Ishikawa (cell line): ENCODE results near the gene ACAA2.

Experiments used
- CEBPB ChIP-seq: IDR thresholded peaks from 2 replicates; pipeline ENCODE4 v1.6.1; 2012
- CREB1 ChIP-seq: IDR thresholded peaks from 2 replicates; pipeline ENCODE4 v1.6.1; 2012; ENCODE audit warnings: low read depth
- EP300 ChIP-seq: IDR thresholded peaks from 2 replicates; pipeline ENCODE4 v1.6.1; 2012; ENCODE audit warnings: borderline replicate concordance
- FOXM1 ChIP-seq: IDR thresholded peaks from 2 replicates; pipeline ENCODE4 v1.6.1; 2012; ENCODE audit warnings: low read depth, borderline replicate concordance
- NFIC ChIP-seq: IDR thresholded peaks from 2 replicates; pipeline ENCODE4 v1.6.1; 2012
- RAD21 ChIP-seq: IDR thresholded peaks from 2 replicates; pipeline ENCODE4 v1.6.1; 2012; ENCODE audit warnings: low read depth
- TAF1 ChIP-seq: IDR thresholded peaks from 2 replicates; pipeline ENCODE4 v1.6.1; 2012; ENCODE audit warnings: low read depth, mild to moderate bottlenecking
- TCF12 ChIP-seq: IDR thresholded peaks from 2 replicates; pipeline ENCODE4 v1.6.1; 2012; ENCODE audit warnings: low read depth
- YY1 ChIP-seq: IDR thresholded peaks from 2 replicates; pipeline ENCODE4 v1.6.1; 2012; ENCODE audit warnings: low read depth
- ZBTB7A ChIP-seq: IDR thresholded peaks from 2 replicates; pipeline ENCODE4 v1.6.1; 2012; ENCODE audit warnings: low read depth
- TF ChIP-seq, protein P1 (sequence below): IDR thresholded peaks from 2 replicates; pipeline ENCODE4 v1.6.1; 2012; ENCODE audit warnings: low read depth, mild to moderate bottlenecking

DNA sequence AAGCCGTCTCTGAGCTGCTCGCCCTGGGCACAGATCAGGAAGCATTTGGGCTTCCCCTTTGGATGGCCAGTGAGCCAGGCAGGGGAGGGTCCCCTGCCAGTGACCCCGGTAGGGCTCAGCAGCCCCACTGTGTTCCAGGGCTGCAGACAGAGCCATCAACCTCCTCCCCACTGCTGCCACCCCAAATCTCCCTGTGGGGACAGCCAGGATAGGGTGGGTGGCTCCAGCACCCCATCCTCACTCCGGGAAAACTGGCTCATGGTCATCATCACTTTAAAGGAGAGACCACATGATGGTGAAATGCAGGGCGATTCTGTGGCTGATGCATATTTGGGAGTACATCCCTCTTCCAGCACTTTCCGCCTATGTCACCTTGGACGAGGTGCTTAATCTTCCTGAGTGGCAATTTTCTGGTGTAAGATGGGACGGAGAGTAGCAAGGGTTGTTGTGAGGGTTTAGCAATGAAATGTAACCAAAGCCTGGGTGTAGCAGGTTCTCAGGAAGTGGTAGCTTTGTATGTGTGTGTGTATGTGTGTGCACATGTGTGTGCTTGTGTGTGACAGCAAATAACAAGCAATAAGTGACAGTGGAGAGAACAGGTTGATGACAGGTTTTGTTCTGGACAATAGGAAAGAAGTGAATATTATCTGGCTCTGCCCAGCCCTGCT lies 61.8 kb downstream of the ACAA2 start:
- TF ChIP-seq NFIC: no peak
- TF ChIP-seq YY1: no peak
- no peak for TF ChIP-seq TAF1
- no peak for TF ChIP-seq CEBPB
- no peak for TF ChIP-seq EP300
- TF ChIP-seq RAD21: no peak
- no peak for TF ChIP-seq TCF12
- TF ChIP-seq, protein P1, sequence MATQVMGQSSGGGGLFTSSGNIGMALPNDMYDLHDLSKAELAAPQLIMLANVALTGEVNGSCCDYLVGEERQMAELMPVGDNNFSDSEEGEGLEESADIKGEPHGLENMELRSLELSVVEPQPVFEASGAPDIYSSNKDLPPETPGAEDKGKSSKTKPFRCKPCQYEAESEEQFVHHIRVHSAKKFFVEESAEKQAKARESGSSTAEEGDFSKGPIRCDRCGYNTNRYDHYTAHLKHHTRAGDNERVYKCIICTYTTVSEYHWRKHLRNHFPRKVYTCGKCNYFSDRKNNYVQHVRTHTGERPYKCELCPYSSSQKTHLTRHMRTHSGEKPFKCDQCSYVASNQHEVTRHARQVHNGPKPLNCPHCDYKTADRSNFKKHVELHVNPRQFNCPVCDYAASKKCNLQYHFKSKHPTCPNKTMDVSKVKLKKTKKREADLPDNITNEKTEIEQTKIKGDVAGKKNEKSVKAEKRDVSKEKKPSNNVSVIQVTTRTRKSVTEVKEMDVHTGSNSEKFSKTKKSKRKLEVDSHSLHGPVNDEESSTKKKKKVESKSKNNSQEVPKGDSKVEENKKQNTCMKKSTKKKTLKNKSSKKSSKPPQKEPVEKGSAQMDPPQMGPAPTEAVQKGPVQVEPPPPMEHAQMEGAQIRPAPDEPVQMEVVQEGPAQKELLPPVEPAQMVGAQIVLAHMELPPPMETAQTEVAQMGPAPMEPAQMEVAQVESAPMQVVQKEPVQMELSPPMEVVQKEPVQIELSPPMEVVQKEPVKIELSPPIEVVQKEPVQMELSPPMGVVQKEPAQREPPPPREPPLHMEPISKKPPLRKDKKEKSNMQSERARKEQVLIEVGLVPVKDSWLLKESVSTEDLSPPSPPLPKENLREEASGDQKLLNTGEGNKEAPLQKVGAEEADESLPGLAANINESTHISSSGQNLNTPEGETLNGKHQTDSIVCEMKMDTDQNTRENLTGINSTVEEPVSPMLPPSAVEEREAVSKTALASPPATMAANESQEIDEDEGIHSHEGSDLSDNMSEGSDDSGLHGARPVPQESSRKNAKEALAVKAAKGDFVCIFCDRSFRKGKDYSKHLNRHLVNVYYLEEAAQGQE: no peak
- no peak for TF ChIP-seq FOXM1
- TF ChIP-seq ZBTB7A: no peak
- no peak for TF ChIP-seq CREB1
